K562 (cell line): ENCODE data around the gene AGPAT4. TPM values are rescaled to one million over a fixed set of nuclear protein-coding genes. Genes with fewer than 3 reads are reported as not detected.
A peak's percentile ranks its signal among the peaks of the same experiment; 100 is the strongest.

Experiments used
- ELF4 ChIP-seq: fragments of 450-650 bp; formaldehyde crosslinking; IDR thresholded peaks from 2 replicates; pipeline ENCODE4 v1.4.0; 2022; ENCODE audit warnings: missing genetic modification characterization
- FOXK2 ChIP-seq, 2 experiments: fragments of 450-650 bp; IDR thresholded peaks in 1 of 2; conservative IDR thresholded peaks in 1 of 2; 2 replicates each; pipeline ENCODE4 v1.6.1; 2016; ENCODE audit warnings: low read depth in 2 of 2, mild to moderate bottlenecking in 1 of 2
- RCOR1 ChIP-seq, 2 experiments: IDR thresholded peaks; 2 replicates each; pipeline ENCODE4 v1.6.1; 2012; ENCODE audit warnings: low read depth in 2 of 2, low read length in 2 of 2, borderline replicate concordance in 1 of 2, improper control_type of control experiment in 1 of 2
- STAT5B ChIP-seq: fragments of 250-450 bp; sonication (Bioruptor Pico); IDR thresholded peaks from 2 replicates; pipeline ENCODE4 v1.8.0; 2021; ENCODE audit warnings: mild to moderate bottlenecking, inconsistent platforms
- TAF9B ChIP-seq: fragments of 450-650 bp; IDR thresholded peaks from 2 replicates; pipeline ENCODE4 v1.6.1; 2018; ENCODE audit warnings: mild to moderate bottlenecking; ENCODE audit not compliant: partially characterized antibody
- TRIM28 ChIP-seq: fragments of 450-650 bp; IDR thresholded peaks from 2 replicates; pipeline ENCODE4 v1.6.1; 2017
- ZNF354B ChIP-seq: fragments of 250-450 bp; sonication (Bioruptor Pico); IDR thresholded peaks from 2 replicates; pipeline ENCODE4 v1.4.0; 2020
- ZNF445 ChIP-seq: fragments of 250-450 bp; sonication (Bioruptor Pico); IDR thresholded peaks from 2 replicates; pipeline ENCODE4 v1.4.0; 2020; ENCODE audit warnings: low read depth, mild to moderate bottlenecking, moderate library complexity
- ZNF584 ChIP-seq: fragments of 200-800 bp; sonication (Bioruptor generic); IDR thresholded peaks from 2 replicates; pipeline ENCODE4 v1.6.1; 2016; ENCODE audit warnings: low read depth, mild to moderate bottlenecking, missing genetic modification characterization, missing compliant biosample characterization
- ZNF830 ChIP-seq: fragments of 250-450 bp; sonication (Bioruptor Pico); IDR thresholded peaks from 2 replicates; pipeline ENCODE4 v1.5.0; 2021; ENCODE audit warnings: mild to moderate bottlenecking
- polyA plus RNA-seq, 8 experiments: library from polyadenylated mRNA; depleted of rRNA in 4 of 8; stranded (reverse) in 5 of 8; unstranded in 3 of 8; fragments of >200 nt; fragmentation: Nextera tagmentation in 2 of 8; fragmentation: Illumina TruSeq in 1 of 8; extraction: Ambion mirVana in 2 of 8; extraction: Trizol in 1 of 8; gene quantifications; 2 replicates each; pipeline versions ENCODE4 v1.2.1 to v1.2.3, GENCODE V29; 2011 to 2014; ENCODE audit warnings: inconsistent platforms in 1 of 8, missing spikeins in 1 of 8
- total RNA-seq, 7 experiments: library from RNA; depleted of rRNA in 6 of 7; stranded (reverse); fragments of >200 nt in 6 of 7; fragmentation: Illumina TruSeq in 2 of 7; extraction: Trizol in 2 of 7; gene quantifications; 2 replicates each; pipeline versions ENCODE4 v1.2.1 to v1.2.3, GENCODE V29; 2011 to 2021; ENCODE audit warnings: low replicate concordance in 1 of 7
- TF ChIP-seq, protein P1 (sequence below): fragments of 450-650 bp; IDR thresholded peaks from 2 replicates; pipeline ENCODE4 v1.6.1; 2017; ENCODE audit warnings: antibody characterized with exemption, mild to moderate bottlenecking
- TF ChIP-seq, protein P2 (sequence below), 2 experiments: fragments of 450-650 bp; IDR thresholded peaks; 2 replicates each; pipeline ENCODE4 v1.6.1; 2016
- TF ChIP-seq, protein P3 (sequence below): sonication (generic); formaldehyde crosslinking; IDR thresholded peaks from 2 replicates; pipeline ENCODE4 v1.8.0; 2022; ENCODE audit warnings: missing genetic modification reagents, mild to moderate bottlenecking, borderline replicate concordance
- TF ChIP-seq, protein P4 (sequence below): sonication (generic); IDR thresholded peaks from 2 replicates; pipeline ENCODE4 v1.6.1; 2016
- TF ChIP-seq, protein P5 (sequence below): fragments of 450-650 bp; formaldehyde crosslinking; IDR thresholded peaks from 2 replicates; pipeline ENCODE4 v1.4.0; 2020; ENCODE audit warnings: mild to moderate bottlenecking, moderate library complexity
- TF ChIP-seq, protein P6 (sequence below): fragments of 200-800 bp; sonication (Bioruptor generic); IDR thresholded peaks from 2 replicates; pipeline ENCODE4 v1.6.1; 2017; ENCODE audit warnings: missing genetic modification characterization, missing compliant biosample characterization

Gene AGPAT4
- total and polyA plus RNA-seq, 9 of the 15 experiments (the other 6 are each of a cell fraction or from before 2014, with no cell fraction given): 2.2 to 15.0 (median 5.7) TPM

DNA sequence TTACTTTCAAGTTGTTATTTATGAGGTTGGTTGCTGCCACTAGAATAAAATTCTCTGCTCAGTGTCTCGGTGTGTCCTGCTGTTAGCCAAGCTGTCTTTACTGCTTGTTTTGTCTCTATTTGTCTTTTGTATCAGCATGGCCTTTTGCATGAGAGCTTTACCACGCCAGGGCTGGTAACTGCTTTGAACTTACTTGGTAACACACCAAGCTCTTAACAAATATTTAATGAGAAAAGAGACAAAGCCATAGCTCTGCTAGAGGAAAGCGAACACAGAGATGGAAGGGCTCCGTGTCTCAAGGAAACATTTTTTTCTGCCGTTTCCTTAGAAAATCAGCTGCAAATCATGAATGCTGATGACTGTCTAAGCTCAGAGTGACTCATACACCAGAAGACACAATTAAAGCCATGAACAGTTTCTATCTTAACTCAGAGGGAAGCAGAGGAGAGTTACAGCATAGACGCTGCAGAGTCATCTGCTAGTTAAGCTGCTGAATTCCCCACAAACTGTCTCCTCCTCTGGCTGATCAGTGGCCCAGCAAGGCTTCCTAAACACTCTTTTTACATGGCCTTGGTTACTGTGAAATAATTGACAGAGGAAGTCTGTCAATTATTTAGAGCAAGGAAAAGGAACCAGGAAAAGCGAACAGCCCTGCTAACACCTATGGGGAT, 44.8 kb downstream of the AGPAT4 start (continued):
- TF ChIP-seq, protein P1, sequence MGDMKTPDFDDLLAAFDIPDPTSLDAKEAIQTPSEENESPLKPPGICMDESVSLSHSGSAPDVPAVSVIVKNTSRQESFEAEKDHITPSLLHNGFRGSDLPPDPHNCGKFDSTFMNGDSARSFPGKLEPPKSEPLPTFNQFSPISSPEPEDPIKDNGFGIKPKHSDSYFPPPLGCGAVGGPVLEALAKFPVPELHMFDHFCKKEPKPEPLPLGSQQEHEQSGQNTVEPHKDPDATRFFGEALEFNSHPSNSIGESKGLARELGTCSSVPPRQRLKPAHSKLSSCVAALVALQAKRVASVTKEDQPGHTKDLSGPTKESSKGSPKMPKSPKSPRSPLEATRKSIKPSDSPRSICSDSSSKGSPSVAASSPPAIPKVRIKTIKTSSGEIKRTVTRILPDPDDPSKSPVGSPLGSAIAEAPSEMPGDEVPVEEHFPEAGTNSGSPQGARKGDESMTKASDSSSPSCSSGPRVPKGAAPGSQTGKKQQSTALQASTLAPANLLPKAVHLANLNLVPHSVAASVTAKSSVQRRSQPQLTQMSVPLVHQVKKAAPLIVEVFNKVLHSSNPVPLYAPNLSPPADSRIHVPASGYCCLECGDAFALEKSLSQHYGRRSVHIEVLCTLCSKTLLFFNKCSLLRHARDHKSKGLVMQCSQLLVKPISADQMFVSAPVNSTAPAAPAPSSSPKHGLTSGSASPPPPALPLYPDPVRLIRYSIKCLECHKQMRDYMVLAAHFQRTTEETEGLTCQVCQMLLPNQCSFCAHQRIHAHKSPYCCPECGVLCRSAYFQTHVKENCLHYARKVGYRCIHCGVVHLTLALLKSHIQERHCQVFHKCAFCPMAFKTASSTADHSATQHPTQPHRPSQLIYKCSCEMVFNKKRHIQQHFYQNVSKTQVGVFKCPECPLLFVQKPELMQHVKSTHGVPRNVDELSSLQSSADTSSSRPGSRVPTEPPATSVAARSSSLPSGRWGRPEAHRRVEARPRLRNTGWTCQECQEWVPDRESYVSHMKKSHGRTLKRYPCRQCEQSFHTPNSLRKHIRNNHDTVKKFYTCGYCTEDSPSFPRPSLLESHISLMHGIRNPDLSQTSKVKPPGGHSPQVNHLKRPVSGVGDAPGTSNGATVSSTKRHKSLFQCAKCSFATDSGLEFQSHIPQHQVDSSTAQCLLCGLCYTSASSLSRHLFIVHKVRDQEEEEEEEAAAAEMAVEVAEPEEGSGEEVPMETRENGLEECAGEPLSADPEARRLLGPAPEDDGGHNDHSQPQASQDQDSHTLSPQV: peak; percentile 68; the same call in 1 of the 2 replicates
- TF ChIP-seq, protein P2, sequence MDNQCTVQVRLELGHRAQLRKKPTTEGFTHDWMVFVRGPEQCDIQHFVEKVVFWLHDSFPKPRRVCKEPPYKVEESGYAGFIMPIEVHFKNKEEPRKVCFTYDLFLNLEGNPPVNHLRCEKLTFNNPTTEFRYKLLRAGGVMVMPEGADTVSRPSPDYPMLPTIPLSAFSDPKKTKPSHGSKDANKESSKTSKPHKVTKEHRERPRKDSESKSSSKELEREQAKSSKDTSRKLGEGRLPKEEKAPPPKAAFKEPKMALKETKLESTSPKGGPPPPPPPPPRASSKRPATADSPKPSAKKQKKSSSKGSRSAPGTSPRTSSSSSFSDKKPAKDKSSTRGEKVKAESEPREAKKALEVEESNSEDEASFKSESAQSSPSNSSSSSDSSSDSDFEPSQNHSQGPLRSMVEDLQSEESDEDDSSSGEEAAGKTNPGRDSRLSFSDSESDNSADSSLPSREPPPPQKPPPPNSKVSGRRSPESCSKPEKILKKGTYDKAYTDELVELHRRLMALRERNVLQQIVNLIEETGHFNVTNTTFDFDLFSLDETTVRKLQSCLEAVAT (IDR thresholded peaks at IDR 0.05): no peak
- TF ChIP-seq ZNF445 (CRISPR knock-in tag): 0 out of 2 replicates have a peak, but pooled peaks have one; percentile 52
- no peak for TF ChIP-seq ZNF354B (CRISPR knock-in tag)
- peak in 1 of 2 experiments; percentile 36; a peak in 1 of 4 replicates for TF ChIP-seq FOXK2 (conservative IDR thresholded peaks at IDR 0.05 in 1 of 2, IDR thresholded peaks at IDR 0.05 in 1 of 2; ENCODE audit: low read depth in 2 of 2)
- TF ChIP-seq, protein P3, sequence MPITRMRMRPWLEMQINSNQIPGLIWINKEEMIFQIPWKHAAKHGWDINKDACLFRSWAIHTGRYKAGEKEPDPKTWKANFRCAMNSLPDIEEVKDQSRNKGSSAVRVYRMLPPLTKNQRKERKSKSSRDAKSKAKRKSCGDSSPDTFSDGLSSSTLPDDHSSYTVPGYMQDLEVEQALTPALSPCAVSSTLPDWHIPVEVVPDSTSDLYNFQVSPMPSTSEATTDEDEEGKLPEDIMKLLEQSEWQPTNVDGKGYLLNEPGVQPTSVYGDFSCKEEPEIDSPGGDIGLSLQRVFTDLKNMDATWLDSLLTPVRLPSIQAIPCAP: no peak
- peak in 1 of 2 experiments; percentile 48; a peak in 1 of 4 replicates for TF ChIP-seq RCOR1 (IDR thresholded peaks at IDR 0.05; ENCODE audit: borderline replicate concordance in 1 of 2, low read depth in 2 of 2, low read length in 2 of 2)
- TF ChIP-seq, protein P4, sequence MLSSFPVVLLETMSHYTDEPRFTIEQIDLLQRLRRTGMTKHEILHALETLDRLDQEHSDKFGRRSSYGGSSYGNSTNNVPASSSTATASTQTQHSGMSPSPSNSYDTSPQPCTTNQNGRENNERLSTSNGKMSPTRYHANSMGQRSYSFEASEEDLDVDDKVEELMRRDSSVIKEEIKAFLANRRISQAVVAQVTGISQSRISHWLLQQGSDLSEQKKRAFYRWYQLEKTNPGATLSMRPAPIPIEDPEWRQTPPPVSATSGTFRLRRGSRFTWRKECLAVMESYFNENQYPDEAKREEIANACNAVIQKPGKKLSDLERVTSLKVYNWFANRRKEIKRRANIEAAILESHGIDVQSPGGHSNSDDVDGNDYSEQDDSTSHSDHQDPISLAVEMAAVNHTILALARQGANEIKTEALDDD: peak; percentile 98
- peak; percentile 73; the same call in 1 of the 2 replicates for TF ChIP-seq ZNF584 (CRISPR knock-in tag)
- TF ChIP-seq, protein P5, sequence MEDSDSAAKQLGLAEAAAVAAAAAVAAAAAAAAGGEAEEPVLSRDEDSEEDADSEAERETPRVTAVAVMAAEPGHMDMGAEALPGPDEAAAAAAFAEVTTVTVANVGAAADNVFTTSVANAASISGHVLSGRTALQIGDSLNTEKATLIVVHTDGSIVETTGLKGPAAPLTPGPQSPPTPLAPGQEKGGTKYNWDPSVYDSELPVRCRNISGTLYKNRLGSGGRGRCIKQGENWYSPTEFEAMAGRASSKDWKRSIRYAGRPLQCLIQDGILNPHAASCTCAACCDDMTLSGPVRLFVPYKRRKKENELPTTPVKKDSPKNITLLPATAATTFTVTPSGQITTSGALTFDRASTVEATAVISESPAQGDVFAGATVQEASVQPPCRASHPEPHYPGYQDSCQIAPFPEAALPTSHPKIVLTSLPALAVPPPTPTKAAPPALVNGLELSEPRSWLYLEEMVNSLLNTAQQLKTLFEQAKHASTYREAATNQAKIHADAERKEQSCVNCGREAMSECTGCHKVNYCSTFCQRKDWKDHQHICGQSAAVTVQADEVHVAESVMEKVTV: peak; percentile 24; the same call in 1 of the 2 replicates
- no peak for TF ChIP-seq TRIM28
- TF ChIP-seq ZNF830 (CRISPR knock-in tag): no peak
- TF ChIP-seq ELF4 (CRISPR knock-in tag): no peak
- no peak for TF ChIP-seq TAF9B
- TF ChIP-seq, protein P6, sequence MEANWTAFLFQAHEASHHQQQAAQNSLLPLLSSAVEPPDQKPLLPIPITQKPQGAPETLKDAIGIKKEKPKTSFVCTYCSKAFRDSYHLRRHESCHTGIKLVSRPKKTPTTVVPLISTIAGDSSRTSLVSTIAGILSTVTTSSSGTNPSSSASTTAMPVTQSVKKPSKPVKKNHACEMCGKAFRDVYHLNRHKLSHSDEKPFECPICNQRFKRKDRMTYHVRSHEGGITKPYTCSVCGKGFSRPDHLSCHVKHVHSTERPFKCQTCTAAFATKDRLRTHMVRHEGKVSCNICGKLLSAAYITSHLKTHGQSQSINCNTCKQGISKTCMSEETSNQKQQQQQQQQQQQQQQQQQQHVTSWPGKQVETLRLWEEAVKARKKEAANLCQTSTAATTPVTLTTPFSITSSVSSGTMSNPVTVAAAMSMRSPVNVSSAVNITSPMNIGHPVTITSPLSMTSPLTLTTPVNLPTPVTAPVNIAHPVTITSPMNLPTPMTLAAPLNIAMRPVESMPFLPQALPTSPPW (CRISPR knock-in tag): no peak
- TF ChIP-seq STAT5B: no peak
